Karpas-422 (cell line): ENCODE results near the gene DNAH9. TPM values are rescaled to one million over a fixed set of nuclear protein-coding genes. Genes with fewer than 3 reads are reported as not detected.

Experiments used
- DNase-seq: peaks from one replicate; pipeline ENCODE4 v3.0.0-alpha.2; 2015
- H2AFZ ChIP-seq: fragments of 200-600 bp; sonication (generic); 2 replicates; pipeline ENCODE4 v1.6.1; 2014; ENCODE audit warnings: antibody characterized with exemption, low read length, mixed read lengths
- H3K27ac ChIP-seq: fragments of 200-600 bp; sonication (generic); 2 replicates; pipeline ENCODE4 v1.5.1; 2014; ENCODE audit warnings: mild to moderate bottlenecking, low read length, moderate library complexity
- H3K27me3 ChIP-seq: fragments of 200-600 bp; sonication (generic); 2 replicates; pipeline ENCODE4 v1.6.1; 2014; ENCODE audit warnings: low read length, mixed read lengths
- H3K36me3 ChIP-seq: fragments of 200-600 bp; sonication (generic); 2 replicates; pipeline ENCODE4 v1.6.1; 2014; ENCODE audit warnings: low read length, mixed read lengths; ENCODE audit not compliant: insufficient read depth
- H3K4me1 ChIP-seq: fragments of 200-600 bp; sonication (generic); 2 replicates; pipeline ENCODE4 v1.6.1; 2014; ENCODE audit warnings: mild to moderate bottlenecking, low read length, mixed read lengths
- H3K4me2 ChIP-seq: fragments of 200-600 bp; sonication (generic); 2 replicates; pipeline ENCODE4 v1.6.1; 2014; ENCODE audit warnings: low read length, low read depth, mild to moderate bottlenecking; ENCODE audit not compliant: poor library complexity, severe bottlenecking
- H3K4me3 ChIP-seq: fragments of 200-600 bp; sonication (generic); 2 replicates; pipeline ENCODE4 v1.5.1; 2014; ENCODE audit warnings: mild to moderate bottlenecking, antibody characterized with exemption, low read length, mixed read lengths
- H3K79me2 ChIP-seq: fragments of 200-600 bp; sonication (generic); 2 replicates; pipeline ENCODE4 v1.6.1; 2014; ENCODE audit warnings: mild to moderate bottlenecking, low read length, mixed read lengths
- H3K9ac ChIP-seq: fragments of 200-600 bp; sonication (generic); 2 replicates; pipeline ENCODE4 v1.6.0; 2014; ENCODE audit warnings: low read length
- H3K9me2 ChIP-seq: fragments of 200-600 bp; sonication (generic), shearing (Covaris generic); replicated peaks from 2 replicates; pipeline ENCODE4 v1.6.0; 2014; ENCODE audit warnings: mild to moderate bottlenecking, low read length, moderate library complexity; ENCODE audit not compliant: insufficient read depth
- H3K9me3 ChIP-seq: fragments of 300-700, 200-600 bp; sonication (generic); 2 replicates; pipeline ENCODE4 v1.6.1; 2014; ENCODE audit warnings: low read length, mixed read lengths
- H4K20me1 ChIP-seq: fragments of 200-600 bp; sonication (generic); 2 replicates; pipeline ENCODE4 v1.6.1; 2014; ENCODE audit warnings: mild to moderate bottlenecking, antibody characterized with exemption, low read length, low read depth; ENCODE audit not compliant: insufficient read depth
- total RNA-seq: library from RNA; depleted of rRNA; stranded (reverse); fragments of >200 nt; shearing (Covaris generic); gene quantifications from 2 replicates; pipeline ENCODE4 v1.2.3, GENCODE V29; 2014; ENCODE audit warnings: low replicate concordance

DNAH9 gene
- total RNA-seq, 1 experiment from 2014 or later = not detected

GRCh38 chr17:11644265-11645212, 46.3 kb downstream of the DNAH9 start:
- H3K4me2 ChIP-seq = no peak overlapping the region

GRCh38 chr17:11645426-11645825, 47.2 kb downstream of the DNAH9 start:
- Histone ChIP-seq H3K27me3 (no peaks in the 10 kb centered on the region), H3K9me3 (no peaks in the 10 kb centered on the region), H3K27ac (no peak overlapping the region), H3K4me1 (no peaks in the 10 kb centered on the region), H3K4me2 (no peak overlapping the region), H3K9me2 (no peaks in the 10 kb centered on the region), H3K36me3 (no peaks in the 10 kb centered on the region), H4K20me1 (0 out of 2 replicates have a peak, but pooled peaks cover 5% of the 10 kb centered on the region), H3K9ac (no peak overlapping the region), H2AFZ (no peak overlapping the region), H3K79me2 (no peaks in the 10 kb centered on the region), H3K4me3 (no peak overlapping the region)
- DNase-seq = no peak

More at GRCh38 chr17:11644265-11645212, 46.3 kb downstream of the DNAH9 start:
- H2AFZ ChIP-seq = no peak overlapping the region
- no peaks in the 10 kb centered on the region for H3K27me3 ChIP-seq
- H3K9me3 ChIP-seq = no peaks in the 10 kb centered on the region
- H3K36me3 ChIP-seq = no peaks in the 10 kb centered on the region
- DNase-seq = peak; percentile 91
- no peak overlapping the region for H3K4me3 ChIP-seq
- H3K79me2 ChIP-seq = no peaks in the 10 kb centered on the region
- H3K4me1 ChIP-seq = no peaks in the 10 kb centered on the region
- H3K9me2 ChIP-seq = no peaks in the 10 kb centered on the region
- 0 out of 2 replicates have a peak, but pooled peaks cover 5% of the 10 kb centered on the region for H4K20me1 ChIP-seq
- no peak overlapping the region for H3K27ac ChIP-seq
- H3K9ac ChIP-seq = no peak overlapping the region

GRCh38 chr17:11651089-11651488, 52.8 kb downstream of the DNAH9 start:
- no peaks in the 10 kb centered on the region for H4K20me1 ChIP-seq
- no peak overlapping the region for H3K27ac ChIP-seq
- H2AFZ ChIP-seq = no peak overlapping the region
- no peak overlapping the region for H3K4me3 ChIP-seq
- no peaks in the 10 kb centered on the region for H3K9me3 ChIP-seq
- no peak overlapping the region for H3K4me2 ChIP-seq
- H3K4me1 ChIP-seq = no peaks in the 10 kb centered on the region
- DNase-seq = no peak
- H3K27me3 ChIP-seq = no peaks in the 10 kb centered on the region
- H3K79me2 ChIP-seq = no peaks in the 10 kb centered on the region
- no peak overlapping the region for H3K9ac ChIP-seq
- no peaks in the 10 kb centered on the region for H3K9me2 ChIP-seq
- no peaks in the 10 kb centered on the region for H3K36me3 ChIP-seq

GRCh38 chr17:11668618-11669017, 70.3 kb downstream of the DNAH9 start:
- DNase-seq = no peak
- Histone ChIP-seq H3K4me1 (no peaks in the 10 kb centered on the region), H3K9me2 (no peaks in the 10 kb centered on the region), H4K20me1 (no peaks in the 10 kb centered on the region), H3K9ac (no peak overlapping the region), H3K4me3 (no peak overlapping the region), H3K27me3 (no peaks in the 10 kb centered on the region), H3K79me2 (no peaks in the 10 kb centered on the region), H2AFZ (no peak overlapping the region), H3K4me2 (no peak overlapping the region), H3K36me3 (no peaks in the 10 kb centered on the region), H3K9me3 (no peaks in the 10 kb centered on the region), H3K27ac (no peak overlapping the region)

- Histone ChIP-seq H3K27me3 (no peaks in the 10 kb centered on the region), H3K9ac (no peak overlapping the region), H3K9me3 (no peaks in the 10 kb centered on the region), H3K79me2 (no peaks in the 10 kb centered on the region), H2AFZ (no peak overlapping the region), H3K4me3 (no peak overlapping the region), H3K4me1 (no peaks in the 10 kb centered on the region), H4K20me1 (no peaks in the 10 kb centered on the region), H3K36me3 (no peaks in the 10 kb centered on the region), H3K4me2 (no peak overlapping the region), H3K27ac (no peak overlapping the region), H3K9me2 (no peaks in the 10 kb centered on the region)
- DNase-seq = no peak
These were observed 72.9 kb downstream of the DNAH9 start for GRCh38 chr17:11671126-11671525.

- H3K9ac ChIP-seq = no peak overlapping the region
- no peaks in the 10 kb centered on the region for H3K4me1 ChIP-seq
- H3K27ac ChIP-seq = no peak overlapping the region
- H3K4me2 ChIP-seq = no peak overlapping the region
- DNase-seq = no peak
- H3K27me3 ChIP-seq = no peaks in the 10 kb centered on the region
- H3K4me3 ChIP-seq = no peak overlapping the region
- no peaks in the 10 kb centered on the region for H4K20me1 ChIP-seq
- no peaks in the 10 kb centered on the region for H3K36me3 ChIP-seq
- no peaks in the 10 kb centered on the region for H3K9me2 ChIP-seq
- no peak overlapping the region for H2AFZ ChIP-seq
- no peaks in the 10 kb centered on the region for H3K79me2 ChIP-seq
- no peaks in the 10 kb centered on the region for H3K9me3 ChIP-seq
These were observed 84.4 kb downstream of the DNAH9 start for GRCh38 chr17:11682646-11683045.

- Histone ChIP-seq H3K36me3 (no peaks in the 10 kb centered on the region), H3K4me3 (no peak overlapping the region), H3K79me2 (no peaks in the 10 kb centered on the region), H3K4me1 (no peaks in the 10 kb centered on the region), H3K4me2 (no peak overlapping the region), H3K9ac (no peak overlapping the region), H2AFZ (no peak overlapping the region), H3K27ac (no peak overlapping the region), H3K27me3 (no peaks in the 10 kb centered on the region), H4K20me1 (no peaks in the 10 kb centered on the region), H3K9me3 (no peaks in the 10 kb centered on the region), H3K9me2 (no peaks in the 10 kb centered on the region)
- no peak for DNase-seq
These were observed 92.4 kb downstream of the DNAH9 start for GRCh38 chr17:11690681-11691080.

DNA sequence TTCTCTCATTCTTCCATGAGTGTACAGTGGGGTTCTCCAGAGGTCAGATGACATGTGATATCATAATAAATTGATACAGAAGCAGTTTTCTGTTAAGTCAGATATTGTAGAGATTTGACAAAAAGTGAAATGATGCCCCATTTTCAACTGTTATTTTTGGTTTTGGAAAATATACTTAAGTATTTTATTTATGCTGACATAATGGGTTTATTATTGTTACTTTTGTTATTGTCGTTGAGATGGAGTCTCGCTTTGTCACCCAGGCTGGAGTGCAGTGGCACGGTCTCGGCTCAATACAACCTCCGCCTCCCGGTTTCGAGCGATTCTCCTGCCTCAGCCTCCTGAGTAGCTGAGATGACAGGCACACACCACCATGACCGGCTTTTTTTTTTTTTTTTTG, 94.4 kb downstream of the DNAH9 start:
- H3K27me3 ChIP-seq = no peaks in the 10 kb centered on the region
- no peaks in the 10 kb centered on the region for H3K4me1 ChIP-seq
- H3K27ac ChIP-seq = no peak overlapping the region
- no peaks in the 10 kb centered on the region for H3K9me2 ChIP-seq
- H3K4me2 ChIP-seq = no peak overlapping the region
- no peak overlapping the region for H3K9ac ChIP-seq
- H3K36me3 ChIP-seq = no peaks in the 10 kb centered on the region
- H4K20me1 ChIP-seq = no peaks in the 10 kb centered on the region
- no peak for DNase-seq
- H2AFZ ChIP-seq = no peak overlapping the region
- H3K4me3 ChIP-seq = no peak overlapping the region
- no peaks in the 10 kb centered on the region for H3K79me2 ChIP-seq
- H3K9me3 ChIP-seq = no peaks in the 10 kb centered on the region
